Activated CD8-positive, alpha-beta memory T cell treated with anti-CD3 and anti-CD28 coated beads, Interleukin-2, amount 50 U/mL, for 1 hour (primary cell): Measurements from ENCODE around the gene DLEC1.

Source experiments
- DNase-seq: peaks from one replicate; pipeline ENCODE4 v3.0.0-alpha.2; 2020; ENCODE audit errors: extremely low read depth

The DLEC1 gene

DNA sequence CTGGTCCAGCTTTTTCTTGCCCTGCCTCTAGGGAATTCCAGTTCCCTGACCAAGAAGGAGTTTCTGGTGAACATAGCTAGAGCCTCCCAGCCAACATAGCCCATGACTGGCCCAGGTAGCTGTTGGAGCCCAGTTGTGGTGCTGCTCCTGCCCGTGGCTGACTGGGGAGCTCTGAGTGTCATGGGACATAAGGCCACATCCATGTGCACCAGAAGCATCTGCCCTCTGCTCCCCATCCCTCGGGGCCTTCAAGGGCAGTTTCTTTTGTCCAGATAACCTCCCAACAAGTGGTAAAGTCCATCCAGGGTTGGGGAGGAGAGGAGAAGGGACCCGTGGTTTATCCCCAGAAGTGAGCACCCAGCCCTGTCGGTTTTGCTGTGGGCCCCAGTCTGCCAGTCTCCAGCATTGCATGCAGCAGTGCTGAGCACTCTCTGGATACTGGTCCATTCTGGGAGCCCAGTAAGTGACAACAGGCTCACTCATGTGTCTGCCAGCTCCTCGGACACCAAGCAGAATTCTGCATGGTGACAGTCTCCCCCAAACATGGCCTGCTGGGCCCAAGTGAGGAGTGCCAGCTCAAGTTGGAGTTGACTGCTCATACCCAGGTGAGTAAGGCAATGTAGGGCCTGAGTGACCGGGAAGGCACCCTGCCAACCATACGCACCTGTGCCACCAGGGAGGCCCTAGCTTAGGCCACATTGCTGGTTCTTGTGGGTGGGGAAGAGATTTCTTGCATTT lies 69.1 kb downstream of the DLEC1 start:
- no peak for DNase-seq

DNA sequence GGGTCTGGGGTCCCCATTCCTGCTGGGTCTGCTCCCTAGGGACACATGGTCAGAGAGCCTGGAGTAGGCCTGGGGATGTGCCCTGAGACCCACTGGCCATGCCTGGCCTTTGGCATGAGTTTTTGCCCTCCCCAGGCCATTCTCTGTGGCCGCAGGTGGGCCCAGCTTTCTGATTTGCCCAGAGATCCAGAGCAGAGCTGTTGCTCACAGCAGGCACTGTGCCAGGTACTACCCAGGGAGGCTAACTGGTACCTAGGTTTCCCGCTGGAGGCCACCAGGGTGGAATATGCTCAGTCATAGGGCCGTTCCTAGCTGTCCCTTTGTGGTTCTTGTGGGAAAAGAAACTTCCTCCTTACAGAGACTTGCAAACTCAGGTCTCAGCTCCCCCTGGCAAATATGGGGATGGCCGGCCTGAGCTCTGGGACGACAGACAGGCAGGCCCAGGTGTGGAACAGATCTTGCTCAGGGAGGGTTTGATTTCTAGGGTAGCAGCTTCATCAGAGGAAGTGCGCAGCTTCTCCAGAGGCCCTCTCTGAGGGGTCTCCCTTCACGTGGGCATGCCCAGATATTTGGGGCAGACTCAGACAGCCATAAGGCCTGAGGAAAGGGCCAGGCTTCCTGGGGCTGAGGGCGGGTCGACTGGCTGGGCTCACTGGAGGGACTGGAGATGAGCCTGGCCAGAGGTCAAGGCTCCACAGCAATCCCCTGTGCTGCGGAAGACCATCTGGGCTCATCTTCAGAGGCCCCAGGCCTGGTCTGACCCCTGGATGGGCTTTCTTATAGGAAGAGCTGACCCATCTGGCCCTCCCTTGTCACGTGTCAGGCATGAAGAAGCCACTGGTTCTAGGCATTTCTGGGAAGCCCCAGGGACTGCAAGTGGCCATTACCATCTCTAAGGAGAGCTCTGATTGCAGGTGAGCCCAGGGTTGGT lies 69.9 kb downstream of the DLEC1 start:
- no peak for DNase-seq

DNA sequence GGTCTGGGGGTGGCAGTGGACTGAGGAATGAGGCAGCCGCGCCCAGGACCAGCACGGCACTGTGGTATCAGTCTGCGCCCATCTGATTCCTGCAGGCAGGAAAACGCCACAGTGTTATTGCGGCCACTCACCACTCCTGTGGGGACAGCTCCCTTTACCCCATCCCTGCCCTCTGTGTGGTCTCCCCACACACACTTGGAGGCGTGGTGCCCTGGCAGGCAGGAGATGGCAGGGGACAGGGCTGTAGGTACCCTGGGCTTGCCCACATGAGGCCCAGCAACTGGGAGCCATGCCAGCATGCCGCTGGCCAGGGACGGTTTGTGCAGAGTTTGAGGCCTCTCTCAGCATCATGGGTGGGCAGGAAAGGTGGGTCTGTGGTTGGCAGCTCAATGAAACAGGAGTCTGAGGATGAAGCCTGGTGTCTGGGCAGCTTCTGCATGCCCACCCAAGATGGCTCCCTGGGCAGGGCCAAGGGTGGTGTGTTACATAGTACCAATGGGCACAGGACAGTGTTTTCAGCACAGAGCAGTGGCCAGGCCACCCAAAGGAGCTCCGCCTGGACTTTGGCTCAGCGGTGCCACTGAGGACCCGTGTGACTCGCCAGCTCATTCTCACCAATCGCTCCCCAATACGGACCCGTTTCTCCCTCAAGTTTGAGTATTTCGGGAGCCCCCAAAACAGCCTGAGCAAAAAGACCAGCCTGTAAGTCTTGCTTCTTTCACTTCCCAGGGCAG lies 70.7 kb downstream of the DLEC1 start:
- DNase-seq = no peak

DNA sequence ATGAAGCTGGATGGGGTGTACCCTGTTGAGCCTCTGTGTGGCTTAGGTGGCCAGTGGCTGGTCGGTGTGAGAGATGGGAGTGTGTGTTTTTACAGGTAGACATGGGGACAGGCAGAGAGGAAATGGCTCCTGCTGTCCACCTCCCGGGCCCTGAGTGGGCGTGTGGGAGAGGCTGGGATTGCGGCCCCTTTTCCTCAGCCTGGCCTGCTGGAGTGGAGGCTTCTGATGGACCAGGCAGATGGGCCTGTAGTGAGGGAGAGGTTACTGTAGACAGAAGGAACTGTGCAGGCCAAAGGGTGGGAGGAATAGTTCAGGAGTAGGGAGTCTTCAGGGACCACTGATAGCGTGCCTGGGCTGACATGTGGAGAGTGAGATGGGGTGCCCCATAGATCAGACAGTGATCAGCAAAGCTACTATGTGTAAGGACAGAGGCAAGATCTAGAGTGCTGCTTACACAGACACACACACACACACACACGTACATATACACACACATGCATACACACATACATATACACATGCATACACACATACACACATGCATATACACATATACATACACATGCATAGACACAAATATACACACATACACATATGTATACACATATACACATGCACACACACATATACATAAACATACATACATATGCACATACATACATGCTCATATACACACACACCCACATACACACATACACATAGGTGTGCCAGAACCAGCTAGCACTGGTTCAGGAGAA lies 71.5 kb downstream of the DLEC1 start:
- DNase-seq = no peak

DNA sequence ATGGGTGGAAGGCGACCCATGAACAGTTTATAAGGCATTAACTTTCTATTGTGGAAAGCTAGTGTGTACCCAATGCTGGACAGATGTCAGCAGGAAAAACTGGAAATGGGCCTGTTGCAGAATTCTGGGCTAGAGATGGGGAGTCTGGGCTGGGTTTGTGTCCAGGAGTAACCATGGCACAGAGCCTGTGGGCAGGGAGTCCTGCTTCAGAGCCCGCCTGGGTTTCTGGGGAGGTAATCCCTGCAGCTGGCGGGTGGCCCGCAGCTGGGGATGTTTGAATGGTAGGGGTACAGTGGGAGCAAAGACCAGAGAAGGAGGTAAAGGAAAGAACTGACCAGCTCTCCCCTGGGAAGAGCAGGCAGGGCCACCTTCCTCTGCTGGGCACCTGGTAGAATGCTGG lies 72.2 kb downstream of the DLEC1 start:
- no peak for DNase-seq

DNA sequence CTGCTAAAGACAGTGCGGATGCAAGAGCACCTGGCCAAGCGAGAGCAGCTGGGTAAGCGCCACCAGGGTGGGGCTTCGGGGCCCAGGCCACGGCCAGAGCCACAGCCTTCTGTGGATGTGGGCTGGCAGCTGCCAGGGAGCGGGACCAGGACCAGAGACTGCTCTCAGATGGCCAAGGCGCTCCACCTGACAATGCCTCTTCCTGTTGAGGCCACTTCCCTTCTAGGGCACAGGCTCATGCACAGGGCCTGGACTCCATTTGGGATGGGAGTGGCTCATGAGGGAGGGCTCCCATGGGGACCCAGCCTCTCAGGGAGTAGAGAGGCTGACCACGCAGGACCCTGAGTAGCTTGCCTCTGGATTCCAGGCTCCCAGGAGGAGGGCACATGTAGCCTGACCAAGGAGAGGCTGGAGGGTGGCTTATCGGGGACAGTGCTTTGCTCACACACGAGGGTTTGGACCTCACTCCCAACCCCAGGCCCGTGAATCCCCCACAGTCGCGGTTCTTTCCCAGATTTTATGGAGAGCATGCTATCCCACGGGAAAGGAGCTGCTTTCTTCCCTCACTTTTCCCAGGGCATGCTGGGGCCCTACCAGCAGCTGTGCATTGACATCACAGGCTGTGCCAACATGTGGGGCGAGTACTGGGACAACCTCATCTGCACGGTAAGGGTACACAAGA lies 72.8 kb downstream of the DLEC1 start:
- no peak for DNase-seq

DNA sequence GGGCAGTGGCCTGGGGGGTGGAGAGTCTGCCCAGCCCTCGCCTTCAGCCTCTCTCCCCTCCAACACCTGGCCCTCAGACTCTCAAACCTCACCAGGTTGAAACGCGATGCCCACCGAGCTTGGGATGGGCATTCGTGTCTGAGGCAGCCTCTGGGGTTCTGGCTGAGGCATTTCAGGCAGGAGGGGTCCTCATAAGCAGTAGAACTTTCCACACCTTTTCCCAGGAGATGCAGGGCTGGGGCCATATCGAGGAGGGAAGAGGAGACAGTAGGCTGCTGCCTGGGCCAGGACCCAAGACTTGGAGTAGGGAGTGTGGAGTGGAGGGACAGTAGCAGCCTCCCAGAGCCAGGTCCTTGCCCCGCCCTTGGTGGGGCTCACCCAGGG lies 73.4 kb downstream of the DLEC1 start:
- no peak for DNase-seq

DNA sequence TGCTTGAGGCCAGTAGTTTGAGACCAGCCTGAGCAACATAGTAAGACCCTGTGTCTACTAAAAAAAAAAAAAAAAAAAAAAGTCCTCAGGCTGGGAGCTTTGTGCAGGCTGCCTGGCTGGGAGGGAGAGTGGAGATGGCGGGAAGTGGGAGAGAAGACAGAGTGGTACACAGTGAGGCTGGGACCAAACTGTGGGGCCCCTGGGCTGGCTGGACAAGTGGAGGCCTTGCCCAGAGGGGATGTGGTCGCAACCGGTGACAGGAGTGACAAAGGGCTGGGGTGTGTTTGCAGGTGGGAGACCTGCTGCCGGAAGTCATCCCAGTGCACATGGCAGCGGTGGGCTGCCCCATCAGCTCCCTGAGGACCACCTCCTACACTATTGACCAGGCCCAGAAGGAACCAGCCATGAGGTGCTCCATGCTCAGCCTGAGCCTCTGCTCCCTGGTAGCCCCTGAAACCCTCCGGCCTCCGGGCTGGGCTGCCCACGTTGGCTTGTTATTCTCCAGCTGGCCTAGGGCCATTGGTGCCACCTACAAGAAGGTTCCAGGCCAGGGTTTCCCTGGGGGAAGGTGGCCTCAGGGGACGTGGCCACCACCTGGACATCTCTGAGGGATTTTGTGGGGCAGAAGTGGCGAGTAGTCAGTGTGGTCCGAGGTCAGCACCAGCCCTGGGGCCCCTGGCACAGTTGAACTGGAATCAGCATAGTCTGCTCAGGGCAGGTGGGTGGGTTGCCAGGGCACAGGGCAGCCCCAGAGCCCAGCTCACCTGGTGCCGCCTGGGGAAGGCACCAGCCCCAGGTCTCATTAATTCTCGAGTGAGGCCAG lies 75.3 kb downstream of the DLEC1 start:
- DNase-seq = no peak

DNA sequence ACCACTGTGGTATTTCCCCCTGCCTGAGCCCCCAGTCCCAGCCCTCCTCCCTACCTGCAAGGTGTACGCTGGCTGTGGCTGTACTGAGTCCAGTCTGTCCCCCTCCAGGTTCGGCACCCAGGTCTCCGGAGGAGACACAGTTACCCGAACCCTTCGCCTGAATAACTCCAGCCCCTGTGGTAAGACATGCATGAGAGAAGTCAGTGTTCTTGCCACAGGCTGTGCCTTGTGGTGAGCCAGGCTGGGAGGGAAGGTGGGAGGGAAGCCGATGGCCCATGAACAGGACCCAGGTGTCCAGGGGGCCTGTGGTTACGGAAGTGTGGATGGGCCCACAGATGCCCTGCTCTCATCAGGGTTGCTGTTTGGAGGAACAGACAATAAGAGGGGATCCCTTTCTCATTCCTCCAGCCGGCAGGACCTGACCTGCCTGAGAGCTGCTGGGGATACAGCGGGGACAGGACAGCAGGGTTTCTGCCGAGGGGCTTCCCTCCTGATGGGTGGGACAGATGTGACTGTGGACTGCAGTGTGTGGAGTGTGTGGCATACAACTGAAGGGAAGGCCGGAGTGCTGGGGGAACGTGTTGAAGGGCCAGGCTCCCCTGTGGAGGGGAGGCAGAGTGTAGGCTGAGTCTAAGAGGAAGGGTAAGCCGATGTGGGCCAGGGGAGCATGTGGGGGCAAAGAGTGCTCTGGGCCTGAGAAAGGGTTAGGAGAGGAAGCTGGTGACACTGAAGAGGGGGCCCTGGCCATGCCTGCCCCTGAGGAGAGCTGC lies 76.1 kb downstream of the DLEC1 start:
- no peak for DNase-seq

DNA sequence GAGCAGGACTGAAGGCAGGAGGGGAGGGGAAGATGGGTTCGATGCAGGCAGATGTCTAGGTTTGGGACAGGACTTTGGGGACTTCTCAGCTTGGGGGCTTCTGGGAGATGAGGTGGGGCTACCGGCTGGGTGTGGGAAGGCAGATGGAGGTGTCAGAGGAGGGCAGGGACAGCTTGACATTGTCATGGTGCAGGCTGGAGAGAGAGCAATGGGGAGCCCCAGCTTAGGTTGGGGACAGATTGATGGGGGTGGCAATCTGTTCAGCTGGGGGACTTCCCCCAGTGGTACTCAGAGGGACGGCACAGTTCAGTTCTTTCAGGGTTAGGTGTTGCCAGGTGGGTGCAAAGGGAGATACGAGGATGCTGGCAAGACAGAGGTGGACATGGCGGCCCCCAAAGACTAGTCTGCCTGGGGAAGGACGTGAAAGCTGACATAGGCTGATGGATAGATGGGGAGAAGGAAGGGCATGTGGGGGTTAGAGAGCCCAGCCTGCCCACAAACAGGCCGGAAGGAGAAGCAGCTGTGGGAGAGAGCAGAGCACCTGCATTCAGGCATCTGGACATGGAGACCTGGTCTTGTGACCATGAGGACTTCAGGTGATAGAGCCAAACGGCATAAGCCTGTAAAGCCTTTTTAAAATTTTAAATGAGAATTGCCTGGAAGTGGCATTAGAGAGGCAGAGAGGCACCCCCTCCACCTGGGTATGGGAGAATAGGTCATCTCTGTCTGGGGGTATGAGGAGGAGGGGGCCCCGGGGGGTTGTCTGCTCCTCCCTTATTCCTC lies 76.8 kb downstream of the DLEC1 start:
- no peak for DNase-seq

DNA sequence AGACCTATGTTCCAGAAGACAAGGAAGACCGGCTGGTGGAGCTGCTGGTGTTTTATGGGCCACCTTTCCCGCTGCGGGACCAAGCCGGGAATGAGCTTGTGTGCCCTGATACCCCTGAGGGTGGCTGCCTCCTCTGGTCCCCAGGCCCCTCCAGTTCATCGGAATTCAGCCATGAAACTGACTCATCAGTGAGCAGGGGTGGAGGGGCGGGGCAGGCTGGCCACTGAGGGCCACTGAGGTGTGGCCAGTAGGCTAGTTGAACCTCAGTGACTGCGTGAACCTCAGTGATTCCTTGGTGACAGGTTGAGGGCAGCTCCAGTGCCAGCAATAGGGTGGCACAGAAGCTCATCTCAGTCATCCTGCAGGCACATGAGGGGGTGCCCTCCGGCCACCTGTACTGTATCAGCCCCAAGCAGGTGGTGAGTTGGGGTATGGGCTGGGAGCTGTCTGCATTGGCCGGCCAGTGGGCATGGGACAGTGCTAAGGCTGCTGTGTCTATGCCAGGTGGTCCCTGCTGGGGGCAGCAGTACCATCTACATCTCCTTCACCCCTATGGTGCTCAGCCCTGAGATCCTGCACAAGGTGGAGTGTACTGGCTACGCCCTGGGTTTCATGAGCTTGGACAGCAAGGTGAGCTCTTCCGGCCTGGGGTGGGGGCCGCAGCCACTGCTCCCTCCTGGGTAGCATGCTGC lies 77.6 kb downstream of the DLEC1 start:
- DNase-seq = no peak

DNA sequence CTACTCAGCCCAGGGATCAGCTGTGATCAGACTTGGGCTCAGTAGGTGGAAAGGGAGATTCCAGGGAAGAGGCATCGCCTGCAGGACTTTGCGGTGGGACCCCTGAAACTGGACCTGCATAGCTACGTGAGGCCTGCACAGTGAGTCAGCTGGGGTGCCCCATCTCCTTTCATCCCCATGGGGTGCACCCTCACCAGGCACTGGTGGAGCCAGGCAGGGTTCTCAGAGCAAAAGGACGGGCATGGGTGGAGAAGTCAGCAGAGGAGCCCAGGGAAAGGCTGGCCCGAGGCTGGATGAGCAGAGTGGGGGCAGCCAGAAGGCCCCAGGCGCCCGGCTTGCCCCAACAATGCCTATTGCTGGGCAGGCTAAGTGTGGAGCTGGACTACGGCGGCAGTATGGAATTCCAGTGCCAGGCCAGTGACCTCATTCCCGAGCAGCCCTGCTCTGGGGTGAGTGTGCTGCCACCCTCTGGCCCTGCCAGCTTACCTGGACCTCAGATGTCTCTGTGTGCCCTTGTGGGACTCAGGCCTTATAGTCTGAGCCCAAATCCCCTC lies 78.2 kb downstream of the DLEC1 start:
- no peak for DNase-seq

DNA sequence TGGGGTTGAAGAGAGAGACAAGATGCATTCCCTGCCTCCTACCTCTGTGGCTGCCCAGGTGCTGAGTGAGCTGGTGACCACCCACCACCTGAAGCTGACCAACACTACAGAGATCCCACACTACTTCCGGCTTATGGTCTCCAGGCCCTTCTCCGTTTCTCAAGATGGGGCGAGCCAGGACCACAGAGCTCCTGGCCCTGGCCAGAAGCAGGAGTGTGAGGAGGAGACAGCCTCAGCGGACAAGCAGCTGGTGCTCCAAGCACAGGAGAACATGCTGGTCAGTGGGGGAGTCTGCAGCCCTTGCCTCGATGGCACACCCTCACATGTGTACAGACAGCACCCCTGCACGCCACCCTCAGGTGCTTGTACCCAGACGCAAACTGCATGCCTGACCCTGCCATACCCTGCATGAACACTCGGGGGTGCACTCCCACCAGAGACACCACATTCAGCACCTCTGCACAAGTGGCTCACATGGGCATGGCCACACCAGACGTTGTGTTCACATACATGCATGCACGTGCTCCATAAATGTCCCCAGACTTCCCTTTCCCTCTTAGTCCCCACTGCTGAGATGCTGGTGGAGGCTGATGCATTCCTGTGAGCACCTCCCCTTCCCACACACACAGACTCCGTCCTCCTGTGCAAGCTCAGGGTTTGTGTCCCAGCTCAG lies 78.9 kb downstream of the DLEC1 start:
- DNase-seq = peak; percentile 25

DNA sequence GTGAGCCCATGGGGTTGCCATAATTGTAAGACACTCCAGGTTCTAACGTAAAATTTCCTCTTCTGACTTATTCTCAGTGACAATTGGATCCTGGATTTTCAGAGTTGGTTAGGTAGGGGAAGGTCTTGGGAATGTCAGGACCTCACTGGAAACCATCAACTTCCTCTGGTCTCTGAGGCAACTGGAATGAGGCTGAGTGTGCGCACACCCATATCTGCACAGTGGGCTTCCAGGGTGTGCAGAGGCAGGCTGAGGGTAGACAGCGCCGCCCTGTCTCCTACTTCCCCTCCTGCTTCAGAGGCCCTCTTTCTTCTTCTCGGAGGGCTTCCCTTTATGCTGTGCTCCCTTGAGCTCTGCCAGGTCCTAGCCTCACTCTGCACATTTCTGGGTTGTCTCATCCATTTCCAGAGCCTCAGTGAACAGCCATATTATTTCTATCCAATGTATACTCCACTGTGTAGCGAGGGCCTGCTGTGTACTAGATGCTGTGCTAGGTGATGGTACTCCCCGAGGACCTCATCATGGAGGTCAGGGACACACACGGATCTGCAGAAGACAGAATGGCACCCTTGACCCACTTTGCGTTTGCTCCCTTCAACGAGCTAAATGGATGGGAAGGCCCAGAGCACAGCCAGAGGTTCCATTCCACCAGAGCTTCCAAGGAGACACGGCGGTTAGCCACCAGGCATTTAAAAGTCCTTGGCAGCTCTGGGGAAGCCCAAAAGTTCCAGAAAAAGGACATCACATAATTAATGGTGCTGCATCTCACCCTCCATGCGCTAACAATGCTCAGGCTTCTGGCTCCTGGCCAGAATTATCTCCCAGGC lies 79.6 kb downstream of the DLEC1 start:
- DNase-seq = no peak

DNA sequence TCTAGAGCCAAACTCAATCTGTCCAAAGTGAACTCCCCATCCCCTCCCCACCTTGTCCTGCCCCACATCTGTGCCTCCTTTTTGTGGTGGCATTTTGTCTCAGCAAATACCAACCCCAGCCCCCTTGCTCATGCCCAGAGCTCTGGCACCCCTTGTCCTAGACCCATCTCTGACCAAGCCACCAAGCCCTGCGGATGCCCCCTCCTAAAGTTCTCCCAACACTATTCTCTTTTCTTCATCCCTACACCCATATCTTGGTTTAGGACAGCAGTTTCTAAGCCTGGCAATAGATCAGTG lies 80.2 kb downstream of the DLEC1 start:
- no peak for DNase-seq
